ENCODE results near the gene ALPL. TPM values are rescaled to one million over a fixed set of nuclear protein-coding genes. Genes with fewer than 3 reads are reported as not detected.

Gene ALPL
- total and polyA plus RNA-seq, 10 of the 15 experiments (the other 5 are each of a cell fraction or from before 2014, with no cell fraction given) = 0.07 to 0.59 (median 0.31) TPM; not detected in 2

DNA sequence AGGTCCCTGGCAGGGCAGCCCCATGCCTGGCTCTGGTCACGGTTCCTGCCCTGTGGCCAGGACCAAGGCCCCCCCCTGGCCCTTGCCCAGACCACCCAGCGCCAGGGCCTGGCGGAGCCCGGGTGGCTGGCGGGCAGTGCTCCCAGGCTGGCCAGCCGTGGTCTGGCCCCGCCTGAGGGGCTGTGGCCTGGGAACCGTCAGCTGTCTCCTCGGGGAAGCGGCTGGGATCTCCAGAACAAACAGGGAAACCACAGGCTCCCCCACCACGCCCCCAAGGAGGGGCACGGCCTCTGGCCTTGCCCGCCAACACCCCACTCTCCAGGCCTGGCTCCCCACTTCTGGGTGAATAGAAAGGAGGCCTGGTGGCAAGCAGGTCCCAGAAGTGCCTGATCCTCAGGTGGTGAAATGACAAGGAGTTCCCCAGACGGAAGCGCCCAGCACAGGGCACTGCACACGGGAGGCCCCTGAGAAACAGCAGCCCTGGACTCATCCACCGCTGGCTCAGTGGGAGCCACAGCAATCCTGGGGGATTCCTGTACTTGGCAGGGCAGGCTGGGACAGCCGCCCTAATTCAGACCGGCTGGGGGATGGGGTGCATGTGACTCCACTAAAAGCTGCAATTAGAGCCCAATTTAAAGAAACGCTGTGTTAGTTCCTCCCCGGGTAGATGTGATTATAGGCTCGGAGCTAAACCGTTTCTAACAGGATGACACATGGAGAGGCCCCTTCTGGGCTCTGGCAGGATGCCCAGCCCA, 81.1 kb downstream of the ALPL start (continued):
- TF ChIP-seq ASH2L (IDR thresholded peaks at IDR 0.05; ENCODE audit: borderline replicate concordance, low read depth) = no peak
- TF ChIP-seq ATF2 (IDR thresholded peaks at IDR 0.05; ENCODE audit: low read length) = no peak

DNA sequence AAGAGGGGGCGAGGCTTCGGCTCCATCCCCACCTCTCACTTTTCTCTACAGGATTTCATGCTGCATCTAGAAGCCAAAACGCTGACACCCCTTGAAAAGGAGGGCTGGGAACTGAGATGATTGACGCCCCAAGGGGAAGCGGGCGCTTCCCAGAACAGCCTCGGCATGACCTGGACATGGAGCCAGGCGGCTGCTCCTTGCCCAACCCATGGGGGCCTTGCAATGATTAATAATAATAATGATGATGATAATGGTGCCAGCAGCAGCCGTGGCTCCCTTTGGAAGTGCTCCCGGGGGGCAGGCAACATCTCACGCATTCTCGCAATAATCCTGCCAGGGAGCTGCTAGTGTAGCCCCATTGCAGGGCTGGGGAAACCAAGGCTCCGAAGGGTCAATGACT, 81.7 kb downstream of the ALPL start:
- ATAC-seq (no peak), FAIRE-seq (no peak), DNase-seq (ENCODE audit: low read depth, low spot score) (no peak)
- Histone ChIP-seq H3K9me3 (replicated peaks; ENCODE audit: control insufficient read depth, insufficient read depth, low read length) (no peaks in the 10 kb centered on the region), H3K4me3 (no peak overlapping the region), H3K4me1 (ENCODE audit: control insufficient read depth, insufficient read depth, low read length) (no peaks in the 10 kb centered on the region), H2AFZ (ENCODE audit: control insufficient read depth, low read depth, low read length) (no peak overlapping the region), H3K27me3 (replicated peaks in 1 of 2; ENCODE audit: control insufficient read depth in 2 of 2, insufficient read depth in 2 of 2, low read length in 1 of 2) (0 out of 4 replicates have a peak, but pooled peaks cover 0 to 3% of the 10 kb centered on the region in 2 experiments), H3K36me3 (ENCODE audit: control insufficient read depth in 2 of 2, insufficient read depth in 2 of 2, low read length in 1 of 2) (no peaks in the 10 kb centered on the region), H3K4me2 (ENCODE audit: control insufficient read depth, insufficient read depth) (no peak overlapping the region), H3K9ac (ENCODE audit: control insufficient read depth, insufficient read depth, low read length) (no peak overlapping the region), H3K27ac (ENCODE audit: control insufficient read depth, insufficient read depth) (no peak overlapping the region), H3K79me2 (ENCODE audit: control insufficient read depth, insufficient read depth, low read length) (no peaks in the 10 kb centered on the region), H4K20me1 (ENCODE audit: control insufficient read depth, insufficient read depth) (no peaks in the 10 kb centered on the region)
- POLR2A ChIA-PET = no interaction called here
- no TSS peak for BruUV-seq (replicated peaks)
- CTCF ChIA-PET = no interaction called here
- intact Hi-C loops (cut with micrococcal nuclease; ENCODE audit: unreplicated experiment) = no loop called here
- SMC1A ChIA-PET (ENCODE audit: uncharacterized antibody, unreplicated experiment) = no interaction called here
- in situ Hi-C loops (cut with MboI) = no loop called here
- 35% methylated on average over 13 of the region's 13 CpGs for WGBS (ENCODE audit: insufficient coverage, insufficient replicate concordance, low lambda C conversion rate, missing lambda C conversion rate)
- TF ChIP-seq, protein P1, sequence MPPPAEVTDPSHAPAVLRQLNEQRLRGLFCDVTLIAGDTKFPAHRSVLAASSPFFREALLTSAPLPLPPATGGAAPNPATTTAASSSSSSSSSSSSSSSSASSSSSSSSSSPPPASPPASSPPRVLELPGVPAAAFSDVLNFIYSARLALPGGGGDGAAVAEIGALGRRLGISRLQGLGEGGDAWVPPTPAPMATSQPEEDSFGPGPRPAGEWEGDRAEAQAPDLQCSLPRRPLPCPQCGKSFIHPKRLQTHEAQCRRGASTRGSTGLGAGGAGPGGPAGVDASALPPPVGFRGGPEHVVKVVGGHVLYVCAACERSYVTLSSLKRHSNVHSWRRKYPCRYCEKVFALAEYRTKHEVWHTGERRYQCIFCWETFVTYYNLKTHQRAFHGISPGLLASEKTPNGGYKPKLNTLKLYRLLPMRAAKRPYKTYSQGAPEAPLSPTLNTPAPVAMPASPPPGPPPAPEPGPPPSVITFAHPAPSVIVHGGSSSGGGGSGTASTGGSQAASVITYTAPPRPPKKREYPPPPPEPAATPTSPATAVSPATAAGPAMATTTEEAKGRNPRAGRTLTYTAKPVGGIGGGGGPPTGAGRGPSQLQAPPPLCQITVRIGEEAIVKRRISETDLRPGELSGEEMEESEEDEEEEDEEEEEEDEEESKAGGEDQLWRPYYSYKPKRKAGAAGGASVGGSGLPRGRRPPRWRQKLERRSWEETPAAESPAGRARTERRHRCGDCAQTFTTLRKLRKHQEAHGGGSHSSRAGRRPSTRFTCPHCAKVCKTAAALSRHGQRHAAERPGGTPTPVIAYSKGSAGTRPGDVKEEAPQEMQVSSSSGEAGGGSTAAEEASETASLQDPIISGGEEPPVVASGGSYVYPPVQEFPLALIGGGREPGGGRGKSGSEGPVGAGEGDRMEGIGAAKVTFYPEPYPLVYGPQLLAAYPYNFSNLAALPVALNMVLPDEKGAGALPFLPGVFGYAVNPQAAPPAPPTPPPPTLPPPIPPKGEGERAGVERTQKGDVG (CRISPR knock-in tag; IDR thresholded peaks at IDR 0.05) = no peak
- TF ChIP-seq HDAC2 (IDR thresholded peaks at IDR 0.05) (no peak), ATF7 (IDR thresholded peaks at IDR 0.05; ENCODE audit: low read depth) (no peak), FOS (IDR thresholded peaks at IDR 0.05; ENCODE audit: borderline replicate concordance, extremely low read depth, insufficient read length) (no peak), BACH1 (IDR thresholded peaks at IDR 0.05; ENCODE audit: borderline replicate concordance) (no peak), SREBF2 (IDR thresholded peaks at IDR 0.05; ENCODE audit: low read length) (no peak), SMC3 (IDR thresholded peaks at IDR 0.05; ENCODE audit: borderline replicate concordance, low read length) (no peak), EP300 (IDR thresholded peaks at IDR 0.05; ENCODE audit: borderline replicate concordance in 1 of 2, control insufficient read depth in 1 of 2, low read depth in 2 of 2, low read length in 2 of 2) (no peak), ZNF384 (IDR thresholded peaks at IDR 0.05; ENCODE audit: borderline replicate concordance, low read depth, low read length) (no peak)
- TF ChIP-seq, protein P2, sequence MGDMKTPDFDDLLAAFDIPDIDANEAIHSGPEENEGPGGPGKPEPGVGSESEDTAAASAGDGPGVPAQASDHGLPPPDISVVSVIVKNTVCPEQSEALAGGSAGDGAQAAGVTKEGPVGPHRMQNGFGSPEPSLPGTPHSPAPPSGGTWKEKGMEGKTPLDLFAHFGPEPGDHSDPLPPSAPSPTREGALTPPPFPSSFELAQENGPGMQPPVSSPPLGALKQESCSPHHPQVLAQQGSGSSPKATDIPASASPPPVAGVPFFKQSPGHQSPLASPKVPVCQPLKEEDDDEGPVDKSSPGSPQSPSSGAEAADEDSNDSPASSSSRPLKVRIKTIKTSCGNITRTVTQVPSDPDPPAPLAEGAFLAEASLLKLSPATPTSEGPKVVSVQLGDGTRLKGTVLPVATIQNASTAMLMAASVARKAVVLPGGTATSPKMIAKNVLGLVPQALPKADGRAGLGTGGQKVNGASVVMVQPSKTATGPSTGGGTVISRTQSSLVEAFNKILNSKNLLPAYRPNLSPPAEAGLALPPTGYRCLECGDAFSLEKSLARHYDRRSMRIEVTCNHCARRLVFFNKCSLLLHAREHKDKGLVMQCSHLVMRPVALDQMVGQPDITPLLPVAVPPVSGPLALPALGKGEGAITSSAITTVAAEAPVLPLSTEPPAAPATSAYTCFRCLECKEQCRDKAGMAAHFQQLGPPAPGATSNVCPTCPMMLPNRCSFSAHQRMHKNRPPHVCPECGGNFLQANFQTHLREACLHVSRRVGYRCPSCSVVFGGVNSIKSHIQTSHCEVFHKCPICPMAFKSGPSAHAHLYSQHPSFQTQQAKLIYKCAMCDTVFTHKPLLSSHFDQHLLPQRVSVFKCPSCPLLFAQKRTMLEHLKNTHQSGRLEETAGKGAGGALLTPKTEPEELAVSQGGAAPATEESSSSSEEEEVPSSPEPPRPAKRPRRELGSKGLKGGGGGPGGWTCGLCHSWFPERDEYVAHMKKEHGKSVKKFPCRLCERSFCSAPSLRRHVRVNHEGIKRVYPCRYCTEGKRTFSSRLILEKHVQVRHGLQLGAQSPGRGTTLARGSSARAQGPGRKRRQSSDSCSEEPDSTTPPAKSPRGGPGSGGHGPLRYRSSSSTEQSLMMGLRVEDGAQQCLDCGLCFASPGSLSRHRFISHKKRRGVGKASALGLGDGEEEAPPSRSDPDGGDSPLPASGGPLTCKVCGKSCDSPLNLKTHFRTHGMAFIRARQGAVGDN (IDR thresholded peaks at IDR 0.05) = no peak
- TF ChIP-seq, protein P3, sequence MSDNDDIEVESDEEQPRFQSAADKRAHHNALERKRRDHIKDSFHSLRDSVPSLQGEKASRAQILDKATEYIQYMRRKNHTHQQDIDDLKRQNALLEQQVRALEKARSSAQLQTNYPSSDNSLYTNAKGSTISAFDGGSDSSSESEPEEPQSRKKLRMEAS (IDR thresholded peaks at IDR 0.05; ENCODE audit: low read depth, low read length) = no peak
- RAD21 ChIA-PET (ENCODE audit: unreplicated experiment) = no interaction called here

Data from GM12878 (cell line).